Loucy (cell line): ENCODE data around the gene CIAPIN1.

Source experiments
- H2AFZ ChIP-seq: fragments of 200-600 bp; sonication (generic); 2 replicates; pipeline ENCODE4 v1.6.0; 2016; ENCODE audit warnings: antibody characterized with exemption, mild to moderate bottlenecking, low read length, moderate library complexity
- H3F3A ChIP-seq: fragments of 200-600 bp; 2 replicates; pipeline ENCODE4 v1.6.0; 2016; ENCODE audit warnings: antibody characterized with exemption, low read depth, mild to moderate bottlenecking
- H3K27me3 ChIP-seq: fragments of 200-600 bp; sonication (generic); 2 replicates; pipeline ENCODE4 v1.6.1; 2014; ENCODE audit warnings: low read length, mild to moderate bottlenecking; ENCODE audit not compliant: insufficient read depth, poor library complexity, severe bottlenecking
- H3K36me3 ChIP-seq: fragments of 200-600 bp; sonication (generic); 2 replicates; pipeline ENCODE4 v1.6.1; 2016; ENCODE audit warnings: low read length; ENCODE audit not compliant: insufficient read depth
- H3K4me1 ChIP-seq: fragments of 200-600 bp; sonication (generic); 2 replicates; pipeline ENCODE4 v1.5.1; 2014; ENCODE audit warnings: low read length, mild to moderate bottlenecking; ENCODE audit not compliant: insufficient read depth, poor library complexity, severe bottlenecking
- H3K4me2 ChIP-seq: fragments of 200-600 bp; sonication (generic); 2 replicates; pipeline ENCODE4 v1.6.0; 2014; ENCODE audit warnings: antibody characterized with exemption, low read length, low read depth, mild to moderate bottlenecking; ENCODE audit not compliant: poor library complexity, severe bottlenecking
- H3K4me3 ChIP-seq: fragments of 200-600 bp; sonication (generic); 2 replicates; pipeline ENCODE4 v1.5.1; 2014; ENCODE audit warnings: low read length, mild to moderate bottlenecking, mixed read lengths; ENCODE audit not compliant: poor library complexity, severe bottlenecking
- H3K79me2 ChIP-seq: fragments of 200-600 bp; sonication (generic); 2 replicates; pipeline ENCODE4 v1.6.1; 2014; ENCODE audit warnings: low read length; ENCODE audit not compliant: insufficient read depth
- H3K9ac ChIP-seq: fragments of 200-600 bp; sonication (generic); 2 replicates; pipeline ENCODE4 v1.6.0; 2014; ENCODE audit warnings: mild to moderate bottlenecking, low read depth, low read length, moderate library complexity; ENCODE audit not compliant: poor library complexity, severe bottlenecking
- H3K9me2 ChIP-seq: fragments of 200-600 bp; sonication (generic); replicated peaks from 2 replicates; pipeline ENCODE4 v1.6.1; 2016; ENCODE audit warnings: low read depth, low read length, mixed read lengths
- H3K9me3 ChIP-seq: fragments of 200-600 bp; sonication (generic); 2 replicates; pipeline ENCODE4 v1.6.1; 2014; ENCODE audit warnings: mild to moderate bottlenecking, antibody characterized with exemption, low read length, low read depth; ENCODE audit not compliant: insufficient read depth
- H4K20me1 ChIP-seq: fragments of 200-600 bp; sonication (generic); 2 replicates; pipeline ENCODE4 v1.6.0; 2014; ENCODE audit warnings: antibody characterized with exemption, low read length, mild to moderate bottlenecking; ENCODE audit not compliant: insufficient read depth, poor library complexity, severe bottlenecking
- CTCF ChIP-seq: fragments of 200-600 bp; sonication (generic); conservative IDR thresholded peaks from 2 replicates; pipeline ENCODE4 v1.5.1; 2014; ENCODE audit warnings: mild to moderate bottlenecking, antibody characterized with exemption, low read length
- EZH2phosphoT487 ChIP-seq: fragments of 200-600 bp; IDR thresholded peaks from 2 replicates; pipeline ENCODE4 v1.6.1; 2018; ENCODE audit warnings: antibody characterized with exemption, mild to moderate bottlenecking, moderate library complexity, borderline replicate concordance

CIAPIN1 gene

GRCh38 chr16:57380671-57381462 lies 66.3 kb downstream of the CIAPIN1 start:
- Histone ChIP-seq H3F3A (no peaks in the 10 kb centered on the region), H3K9ac (no peak overlapping the region), H3K4me1 (peaks cover 20% of the 10 kb centered on the region), H4K20me1 (no peaks in the 10 kb centered on the region), H3K9me2 (no peaks in the 10 kb centered on the region), H3K4me2 (no peak overlapping the region), H3K4me3 (no peak overlapping the region), H2AFZ (no peak overlapping the region), H3K36me3 (no peaks in the 10 kb centered on the region), H3K27me3 (no peaks in the 10 kb centered on the region), H3K79me2 (no peaks in the 10 kb centered on the region), H3K9me3 (no peaks in the 10 kb centered on the region)
- TF ChIP-seq EZH2phosphoT487 = no peak
- no peak for TF ChIP-seq CTCF

GRCh38 chr16:57379579-57379978 lies 67.6 kb downstream of the CIAPIN1 start:
- H4K20me1 ChIP-seq = no peaks in the 10 kb centered on the region
- no peak overlapping the region for H2AFZ ChIP-seq
- no peaks in the 10 kb centered on the region for H3K9me3 ChIP-seq
- no peak overlapping the region for H3K9ac ChIP-seq
- H3K4me1 ChIP-seq = peaks cover 13% of the 10 kb centered on the region
- no peaks in the 10 kb centered on the region for H3K36me3 ChIP-seq
- no peaks in the 10 kb centered on the region for H3K79me2 ChIP-seq
- H3F3A ChIP-seq = no peaks in the 10 kb centered on the region
- H3K4me2 ChIP-seq = no peak overlapping the region
- no peaks in the 10 kb centered on the region for H3K9me2 ChIP-seq
- H3K4me3 ChIP-seq = no peak overlapping the region
- H3K27me3 ChIP-seq = no peaks in the 10 kb centered on the region
- no peak for TF ChIP-seq EZH2phosphoT487
- TF ChIP-seq CTCF = no peak
